ENCODE results near the gene MAP2K5. TPM values are rescaled to one million over a fixed set of nuclear protein-coding genes. Genes with fewer than 3 reads are reported as not detected.

The MAP2K5 gene
- total RNA-seq, 1 donor from 2014 or later: 2.9 TPM

GRCh38 chr15:67761343-67761742 lies 218.8 kb downstream of the MAP2K5 start:
- FAIRE-seq: no peak
- Histone ChIP-seq H3K4me3 (ENCODE audit: low read depth, low read length) (no peak overlapping the region), H3K36me3 (ENCODE audit: control insufficient read depth, insufficient read depth, low read length) (peaks cover 2% of the 10 kb centered on the region), H3K27me3 (ENCODE audit: control insufficient read depth, insufficient read depth, low read length) (no peaks in the 10 kb centered on the region)
- DNase-seq (ENCODE audit: low read depth): no peak
- TF ChIP-seq CTCF (IDR thresholded peaks at IDR 0.05; ENCODE audit: insufficient read depth, low read length, severe bottlenecking): no peak

GRCh38 chr15:67762610-67763368 lies 220.3 kb downstream of the MAP2K5 start:
- FAIRE-seq (no peak), DNase-seq (ENCODE audit: low read depth) (no peak)
- Histone ChIP-seq H3K27me3 (ENCODE audit: control insufficient read depth, insufficient read depth, low read length) (no peaks in the 10 kb centered on the region), H3K36me3 (ENCODE audit: control insufficient read depth, insufficient read depth, low read length) (peaks cover 2% of the 10 kb centered on the region), H3K4me3 (ENCODE audit: low read depth, low read length) (no peak overlapping the region)
- no peak for TF ChIP-seq CTCF (IDR thresholded peaks at IDR 0.05; ENCODE audit: insufficient read depth, low read length, severe bottlenecking)

- no peaks in the 10 kb centered on the region for H3K27me3 ChIP-seq (ENCODE audit: control insufficient read depth, insufficient read depth, low read length)
- TF ChIP-seq CTCF (IDR thresholded peaks at IDR 0.05; ENCODE audit: insufficient read depth, low read length, severe bottlenecking): no peak
- peaks cover 2% of the 10 kb centered on the region for H3K36me3 ChIP-seq (ENCODE audit: control insufficient read depth, insufficient read depth, low read length)
- H3K4me3 ChIP-seq (ENCODE audit: low read depth, low read length): no peak overlapping the region
- no peak for DNase-seq (ENCODE audit: low read depth)
- FAIRE-seq: no peak
Measured at GRCh38 chr15:67765701-67766100, 223.2 kb downstream of the MAP2K5 start.

- Histone ChIP-seq H3K36me3 (ENCODE audit: control insufficient read depth, insufficient read depth, low read length) (peaks cover 2% of the 10 kb centered on the region), H3K4me3 (ENCODE audit: low read depth, low read length) (no peak overlapping the region), H3K27me3 (ENCODE audit: control insufficient read depth, insufficient read depth, low read length) (no peaks in the 10 kb centered on the region)
- DNase-seq (ENCODE audit: low read depth) (no peak), FAIRE-seq (no peak)
- no peak for TF ChIP-seq CTCF (IDR thresholded peaks at IDR 0.05; ENCODE audit: insufficient read depth, low read length, severe bottlenecking)
Measured at GRCh38 chr15:67766968-67767367, 224.5 kb downstream of the MAP2K5 start.

- no peaks in the 10 kb centered on the region for H3K27me3 ChIP-seq (ENCODE audit: control insufficient read depth, insufficient read depth, low read length)
- FAIRE-seq (no peak), DNase-seq (ENCODE audit: low read depth) (no peak)
- H3K4me3 ChIP-seq (ENCODE audit: low read depth, low read length): no peak overlapping the region
- H3K36me3 ChIP-seq (ENCODE audit: control insufficient read depth, insufficient read depth, low read length): peaks cover 2% of the 10 kb centered on the region
- no peak for TF ChIP-seq CTCF (IDR thresholded peaks at IDR 0.05; ENCODE audit: insufficient read depth, low read length, severe bottlenecking)
Measured at GRCh38 chr15:67768313-67768977, 225.9 kb downstream of the MAP2K5 start.

Data from bronchial epithelial cell (primary cell).